ENCODE data around the gene ST3GAL4.
A peak's percentile ranks its signal among the peaks of the same experiment; 100 is the strongest.

The ST3GAL4 gene

DNA sequence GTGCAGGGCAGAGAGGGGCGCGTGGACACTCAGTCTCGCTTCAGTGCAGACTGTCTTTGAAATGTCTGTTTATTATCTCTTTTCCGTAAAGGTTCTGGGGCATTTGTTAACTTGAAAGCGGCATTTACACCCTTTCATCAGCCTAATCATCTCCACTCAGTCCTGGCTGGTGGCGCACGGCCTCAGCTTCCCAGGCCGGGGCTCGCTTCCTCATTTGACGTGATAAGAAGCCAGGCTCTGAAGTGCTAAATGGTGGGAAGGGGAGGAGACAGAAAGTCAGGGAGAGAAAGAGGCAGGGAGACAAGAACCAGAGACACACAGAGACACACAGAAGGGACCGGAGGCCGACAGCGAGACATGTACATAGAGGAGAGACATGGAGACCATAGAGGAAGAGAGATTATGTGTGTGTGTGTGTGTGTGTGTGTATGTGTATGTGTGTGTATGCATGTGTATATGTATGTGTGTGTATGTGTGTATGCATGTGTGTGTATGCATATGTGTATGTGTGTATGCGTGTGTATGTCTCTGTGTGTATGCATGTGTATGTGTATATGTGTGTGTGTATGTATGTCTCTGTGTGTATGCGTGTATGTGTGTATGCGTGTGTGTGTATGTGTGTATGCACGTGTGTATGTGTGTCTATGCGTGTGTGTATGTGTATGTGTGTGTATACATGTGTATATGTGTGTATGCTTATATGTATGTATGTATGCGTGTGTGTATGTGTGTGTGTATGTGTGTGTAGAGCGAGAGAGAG is 101.5 kb downstream of the ST3GAL4 start:
- DNase-seq = no peak

DNA sequence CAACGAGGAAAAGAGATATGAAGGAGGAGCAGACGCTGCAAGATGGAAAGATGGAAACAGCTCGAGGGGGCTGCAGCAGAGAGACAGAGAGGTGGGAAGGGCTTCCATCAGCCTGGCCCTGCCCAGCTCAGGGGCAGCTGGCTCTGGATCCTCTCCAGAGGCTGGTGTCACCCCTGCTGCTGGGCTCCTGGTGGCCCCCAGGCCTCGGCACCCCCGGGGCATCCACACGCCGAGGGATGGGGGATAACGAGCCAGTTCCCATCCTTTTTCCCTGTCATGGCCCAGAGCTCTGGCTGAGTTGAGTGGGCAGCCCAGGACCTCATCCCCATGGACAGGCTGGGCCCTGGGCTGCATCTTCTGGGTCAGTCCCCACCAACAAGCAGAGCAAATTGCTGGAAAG is 102.3 kb downstream of the ST3GAL4 start:
- no peak for DNase-seq

DNA sequence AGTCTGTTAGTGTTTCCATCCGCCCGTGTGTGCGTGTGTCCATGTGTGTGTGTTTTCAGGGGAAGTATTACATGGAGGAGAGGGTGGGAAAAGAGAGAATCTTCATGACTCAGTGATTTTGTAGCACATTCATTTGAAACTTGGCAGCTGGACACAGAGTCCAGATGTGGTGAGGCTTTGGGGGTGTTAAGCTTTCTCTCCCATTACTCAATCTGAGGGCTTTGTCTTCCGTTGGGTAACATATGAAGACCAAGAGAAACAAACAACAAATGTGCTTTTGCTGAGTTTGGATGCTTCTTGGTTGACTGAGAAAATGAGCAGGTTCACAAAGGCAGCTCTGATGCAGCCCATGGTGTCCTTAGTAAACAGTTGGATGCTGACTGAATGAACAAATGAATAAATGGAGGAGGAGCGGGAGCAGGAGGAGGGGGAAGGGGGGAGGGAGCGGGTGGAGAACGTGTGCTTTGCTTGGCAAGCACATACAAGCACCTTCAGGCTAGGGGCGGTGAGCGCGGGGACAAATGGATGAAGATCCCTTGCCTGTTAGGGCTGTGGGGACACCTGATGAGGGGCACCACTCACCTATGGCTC is 104.3 kb downstream of the ST3GAL4 start:
- DNase-seq = peak; percentile 38

DNA sequence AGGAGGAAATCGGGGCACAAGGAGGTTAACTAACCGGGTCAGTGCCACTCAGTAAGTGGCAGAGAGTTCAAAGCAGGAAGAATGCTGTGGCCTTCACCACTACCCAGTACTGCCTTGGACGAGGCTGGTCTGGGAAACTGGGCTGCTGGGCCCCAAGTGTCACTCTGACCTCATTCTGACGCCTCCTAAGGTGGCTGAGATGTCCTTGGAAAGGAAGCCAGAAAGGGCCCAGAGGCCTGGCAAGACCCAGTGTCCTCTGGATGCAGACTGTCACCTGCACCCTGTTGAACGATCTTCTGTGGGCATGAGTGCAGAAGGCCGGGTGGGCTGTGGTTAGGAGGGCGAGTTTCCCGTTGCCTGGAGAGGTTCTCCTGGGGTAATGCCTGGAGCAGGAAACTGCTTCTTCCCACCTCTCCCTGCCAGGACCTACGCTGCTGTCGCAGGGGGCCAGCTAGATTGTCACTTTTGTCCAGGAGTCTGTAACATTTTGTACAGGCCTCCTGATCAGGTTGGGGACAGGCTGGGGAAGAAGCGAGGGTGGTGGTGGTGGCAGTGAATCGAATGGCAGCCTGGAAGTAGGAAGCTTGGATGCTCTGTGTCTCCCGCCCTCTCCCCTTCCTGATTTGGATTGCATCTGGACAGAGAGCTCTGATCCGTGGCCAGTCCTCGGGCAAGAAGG is 105.1 kb downstream of the ST3GAL4 start:
- DNase-seq = no peak

DNA sequence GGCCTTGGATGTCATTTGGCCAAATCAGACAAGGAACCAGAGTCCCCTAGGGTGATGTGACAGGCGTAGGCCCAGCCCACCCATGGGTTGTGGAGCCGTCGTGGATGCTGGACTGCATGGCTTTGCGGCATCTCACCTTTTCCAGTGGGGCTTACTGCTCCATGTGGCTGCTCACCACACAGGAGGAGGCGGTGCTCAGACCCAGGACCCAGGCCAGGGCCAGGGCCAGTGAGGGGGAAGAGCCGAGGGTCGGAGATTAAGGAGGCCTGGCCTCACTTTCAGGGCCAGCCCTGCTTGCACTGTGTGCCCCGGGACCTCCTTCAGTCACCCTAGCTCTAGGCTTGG is 105.6 kb downstream of the ST3GAL4 start:
- DNase-seq = no peak

DNA sequence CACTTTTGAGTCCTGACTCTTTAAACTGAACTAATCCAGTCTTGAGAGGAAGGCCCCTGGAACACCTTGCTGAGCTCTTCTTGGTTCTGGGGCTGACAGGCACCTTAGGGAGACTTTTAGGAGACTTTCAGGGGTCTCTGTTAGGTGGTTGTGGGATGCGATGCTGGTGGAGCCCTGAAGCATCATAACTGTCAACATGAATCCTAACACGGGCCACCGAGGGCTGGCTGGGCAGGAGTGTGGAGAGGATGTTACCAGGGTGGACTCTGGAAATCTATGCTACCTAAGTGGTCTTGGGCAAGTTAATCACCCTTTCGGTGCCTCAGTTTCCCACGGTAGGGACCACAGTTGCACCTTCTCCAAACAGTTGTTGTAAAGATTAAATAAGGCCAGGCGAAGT is 106.5 kb downstream of the ST3GAL4 start:
- no peak for DNase-seq

DNA sequence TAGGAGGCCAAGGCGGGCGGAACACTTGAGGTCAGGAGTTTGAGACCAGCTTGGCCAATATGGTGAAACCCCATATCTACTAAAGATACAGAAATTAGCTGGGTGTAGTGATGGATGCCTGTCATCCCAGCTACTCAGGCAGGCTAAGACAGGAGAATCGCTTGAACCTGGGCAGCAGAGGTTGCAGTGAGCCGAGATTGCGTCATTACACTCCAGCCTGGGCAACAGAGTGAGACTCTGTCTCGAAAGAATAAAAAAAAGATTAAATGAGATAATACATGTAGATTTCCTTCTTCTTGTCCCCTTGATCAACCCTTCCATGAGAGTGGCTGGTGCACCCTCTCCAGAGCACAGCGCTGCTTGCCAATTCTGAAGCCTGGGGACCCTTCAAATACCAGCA is 106.9 kb downstream of the ST3GAL4 start:
- no peak for DNase-seq
